ENCODE measurements around the gene DYRK1A.

The DYRK1A gene

DNA sequence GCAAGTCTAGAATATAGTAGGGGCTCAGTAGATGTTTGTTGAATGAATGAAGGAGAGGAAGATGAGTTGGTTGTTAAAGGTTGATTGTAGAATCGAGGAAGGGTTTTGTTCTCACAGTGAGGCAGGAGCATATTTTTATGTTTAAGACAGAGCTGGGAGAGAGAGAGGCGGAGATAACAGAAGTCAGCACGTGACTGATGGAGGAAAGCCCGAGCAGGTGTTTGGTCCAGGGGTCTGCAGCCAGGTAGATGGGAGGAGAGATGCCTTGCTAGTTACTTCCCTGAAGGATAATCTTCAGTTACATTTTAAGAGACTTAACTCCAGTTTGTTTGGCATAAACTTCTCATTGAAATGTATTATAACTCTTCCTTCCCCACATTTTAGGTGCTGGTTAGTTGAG, 86.8 kb downstream of the DYRK1A start:
- no peak overlapping the region for H3K4me2 ChIP-seq (ENCODE audit: low read depth, low read length)
- H2AFZ ChIP-seq (ENCODE audit: low read length): no peak overlapping the region
- H3K9me2 ChIP-seq (replicated peaks; ENCODE audit: insufficient read depth, low read length): no peaks in the 10 kb centered on the region
- H3K27me3 ChIP-seq (replicated peaks; ENCODE audit: insufficient read depth, low read length): no peaks in the 10 kb centered on the region
- peaks cover 95% of the 10 kb centered on the region for H3K79me2 ChIP-seq (ENCODE audit: low read length)
- TF ChIP-seq EZH2 (optimal IDR thresholded peaks at IDR 0.05; ENCODE audit: low read depth, low read length) (no peak), EZH2phosphoT487 (IDR thresholded peaks at IDR 0.05; ENCODE audit: low read length) (no peak)
- TF ChIP-seq, protein P1, sequence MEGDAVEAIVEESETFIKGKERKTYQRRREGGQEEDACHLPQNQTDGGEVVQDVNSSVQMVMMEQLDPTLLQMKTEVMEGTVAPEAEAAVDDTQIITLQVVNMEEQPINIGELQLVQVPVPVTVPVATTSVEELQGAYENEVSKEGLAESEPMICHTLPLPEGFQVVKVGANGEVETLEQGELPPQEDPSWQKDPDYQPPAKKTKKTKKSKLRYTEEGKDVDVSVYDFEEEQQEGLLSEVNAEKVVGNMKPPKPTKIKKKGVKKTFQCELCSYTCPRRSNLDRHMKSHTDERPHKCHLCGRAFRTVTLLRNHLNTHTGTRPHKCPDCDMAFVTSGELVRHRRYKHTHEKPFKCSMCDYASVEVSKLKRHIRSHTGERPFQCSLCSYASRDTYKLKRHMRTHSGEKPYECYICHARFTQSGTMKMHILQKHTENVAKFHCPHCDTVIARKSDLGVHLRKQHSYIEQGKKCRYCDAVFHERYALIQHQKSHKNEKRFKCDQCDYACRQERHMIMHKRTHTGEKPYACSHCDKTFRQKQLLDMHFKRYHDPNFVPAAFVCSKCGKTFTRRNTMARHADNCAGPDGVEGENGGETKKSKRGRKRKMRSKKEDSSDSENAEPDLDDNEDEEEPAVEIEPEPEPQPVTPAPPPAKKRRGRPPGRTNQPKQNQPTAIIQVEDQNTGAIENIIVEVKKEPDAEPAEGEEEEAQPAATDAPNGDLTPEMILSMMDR (IDR thresholded peaks at IDR 0.05; ENCODE audit: low read length): no peak
- no peak overlapping the region for H3K27ac ChIP-seq (ENCODE audit: low read length)
- H3K4me1 ChIP-seq (ENCODE audit: low read length): no peaks in the 10 kb centered on the region
- no peak overlapping the region for H3K9ac ChIP-seq (ENCODE audit: low read length)
- H3K36me3 ChIP-seq (replicated peaks; ENCODE audit: insufficient read depth, low read length): no peaks in the 10 kb centered on the region
- H3F3A ChIP-seq (ENCODE audit: insufficient read depth, low read length): no peaks in the 10 kb centered on the region
- H4K20me1 ChIP-seq (ENCODE audit: insufficient read depth, low read length): peaks cover 23% of the 10 kb centered on the region
- H3K4me3 ChIP-seq (ENCODE audit: low read length): no peak overlapping the region
- no peaks in the 10 kb centered on the region for H3K9me3 ChIP-seq (replicated peaks; ENCODE audit: insufficient read depth, low read length)
- no peak for DNase-seq

GRCh38 chr21:37454869-37455503, 88.4 kb downstream of the DYRK1A start:
- no peaks in the 10 kb centered on the region for H3K9me2 ChIP-seq (replicated peaks; ENCODE audit: insufficient read depth, low read length)
- no peaks in the 10 kb centered on the region for H3K9me3 ChIP-seq (replicated peaks; ENCODE audit: insufficient read depth, low read length)
- no peaks in the 10 kb centered on the region for H3K4me1 ChIP-seq (ENCODE audit: low read length)
- H3K36me3 ChIP-seq (replicated peaks; ENCODE audit: insufficient read depth, low read length): no peaks in the 10 kb centered on the region
- peaks cover 37% of the 10 kb centered on the region for H4K20me1 ChIP-seq (ENCODE audit: insufficient read depth, low read length)
- H3K9ac ChIP-seq (ENCODE audit: low read length): no peak overlapping the region
- H3K27me3 ChIP-seq (replicated peaks; ENCODE audit: insufficient read depth, low read length): no peaks in the 10 kb centered on the region
- H3K4me3 ChIP-seq (ENCODE audit: low read length): no peak overlapping the region
- peaks cover 95% of the 10 kb centered on the region for H3K79me2 ChIP-seq (ENCODE audit: low read length)
- no peak overlapping the region for H3K4me2 ChIP-seq (ENCODE audit: low read depth, low read length)
- no peak overlapping the region for H3K27ac ChIP-seq (ENCODE audit: low read length)
- H2AFZ ChIP-seq (ENCODE audit: low read length): no peak overlapping the region
- no peak for DNase-seq
- TF ChIP-seq EZH2phosphoT487 (IDR thresholded peaks at IDR 0.05; ENCODE audit: low read length) (no peak), EZH2 (optimal IDR thresholded peaks at IDR 0.05; ENCODE audit: low read depth, low read length) (no peak)
- TF ChIP-seq, protein P1 (IDR thresholded peaks at IDR 0.05; ENCODE audit: low read length): no peak
- 0 out of 2 replicates have a peak, but pooled peaks cover under 1% of the 10 kb centered on the region for H3F3A ChIP-seq (ENCODE audit: insufficient read depth, low read length)

GRCh38 chr21:37455504-37455911, 88.9 kb downstream of the DYRK1A start:
- TF ChIP-seq, protein P1 (IDR thresholded peaks at IDR 0.05; ENCODE audit: low read length): no peak
- TF ChIP-seq EZH2phosphoT487 (IDR thresholded peaks at IDR 0.05; ENCODE audit: low read length) (no peak), EZH2 (optimal IDR thresholded peaks at IDR 0.05; ENCODE audit: low read depth, low read length) (no peak)
- no peaks in the 10 kb centered on the region for H3K9me3 ChIP-seq (replicated peaks; ENCODE audit: insufficient read depth, low read length)
- H3F3A ChIP-seq (ENCODE audit: insufficient read depth, low read length): peaks cover 6% of the 10 kb centered on the region
- H3K4me3 ChIP-seq (ENCODE audit: low read length): no peak overlapping the region
- H3K9me2 ChIP-seq (replicated peaks; ENCODE audit: insufficient read depth, low read length): no peaks in the 10 kb centered on the region
- no peak overlapping the region for H3K4me2 ChIP-seq (ENCODE audit: low read depth, low read length)
- no peak for DNase-seq
- no peaks in the 10 kb centered on the region for H3K36me3 ChIP-seq (replicated peaks; ENCODE audit: insufficient read depth, low read length)
- H4K20me1 ChIP-seq (ENCODE audit: insufficient read depth, low read length): peaks cover 42% of the 10 kb centered on the region
- no peak overlapping the region for H3K9ac ChIP-seq (ENCODE audit: low read length)
- H2AFZ ChIP-seq (ENCODE audit: low read length): no peak overlapping the region
- H3K27ac ChIP-seq (ENCODE audit: low read length): no peak overlapping the region
- no peaks in the 10 kb centered on the region for H3K4me1 ChIP-seq (ENCODE audit: low read length)
- no peaks in the 10 kb centered on the region for H3K27me3 ChIP-seq (replicated peaks; ENCODE audit: insufficient read depth, low read length)
- peaks cover 95% of the 10 kb centered on the region for H3K79me2 ChIP-seq (ENCODE audit: low read length)

Data from MM.1S (cell line).